ENCODE data around the gene IGFBP6.
"Not testable (repeated sequence)": the region's sequence is repeated elsewhere in the genome, so short reads cannot be mapped to it uniquely, and the experiment has no call there.

The IGFBP6 gene

DNA sequence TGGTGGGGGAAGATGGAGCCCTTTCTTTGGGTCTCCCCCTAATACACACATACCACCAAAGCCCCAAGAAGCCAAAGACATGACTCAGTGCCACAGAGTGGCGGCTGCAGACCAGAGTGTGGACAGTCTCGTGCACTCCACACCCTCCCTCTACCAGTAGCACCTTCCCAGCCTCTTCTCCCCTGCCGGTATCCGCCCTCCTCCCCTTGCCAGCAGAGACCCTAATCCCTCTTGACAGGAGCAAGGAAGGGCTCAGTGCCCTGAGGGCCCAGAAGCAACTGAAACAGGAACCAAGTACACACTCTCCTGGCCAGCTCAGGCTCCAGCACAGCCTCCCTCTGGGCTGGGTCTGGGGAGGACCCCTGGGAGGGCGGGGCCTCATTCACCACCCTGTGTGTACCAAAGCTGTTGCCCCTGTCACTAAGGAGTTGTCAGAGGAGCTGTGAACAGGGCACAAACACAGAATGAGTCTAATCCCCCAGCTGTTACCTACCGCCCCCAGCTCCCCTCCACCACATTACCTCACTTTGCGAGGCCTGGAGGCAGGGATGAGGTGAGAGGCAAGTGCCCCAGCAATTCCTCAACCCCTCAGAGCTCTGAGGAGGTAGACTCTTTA is 26.5 kb upstream of the IGFBP6 start:
- no peak for DNase-seq (ENCODE audit: low read depth in 2 of 2)

DNA sequence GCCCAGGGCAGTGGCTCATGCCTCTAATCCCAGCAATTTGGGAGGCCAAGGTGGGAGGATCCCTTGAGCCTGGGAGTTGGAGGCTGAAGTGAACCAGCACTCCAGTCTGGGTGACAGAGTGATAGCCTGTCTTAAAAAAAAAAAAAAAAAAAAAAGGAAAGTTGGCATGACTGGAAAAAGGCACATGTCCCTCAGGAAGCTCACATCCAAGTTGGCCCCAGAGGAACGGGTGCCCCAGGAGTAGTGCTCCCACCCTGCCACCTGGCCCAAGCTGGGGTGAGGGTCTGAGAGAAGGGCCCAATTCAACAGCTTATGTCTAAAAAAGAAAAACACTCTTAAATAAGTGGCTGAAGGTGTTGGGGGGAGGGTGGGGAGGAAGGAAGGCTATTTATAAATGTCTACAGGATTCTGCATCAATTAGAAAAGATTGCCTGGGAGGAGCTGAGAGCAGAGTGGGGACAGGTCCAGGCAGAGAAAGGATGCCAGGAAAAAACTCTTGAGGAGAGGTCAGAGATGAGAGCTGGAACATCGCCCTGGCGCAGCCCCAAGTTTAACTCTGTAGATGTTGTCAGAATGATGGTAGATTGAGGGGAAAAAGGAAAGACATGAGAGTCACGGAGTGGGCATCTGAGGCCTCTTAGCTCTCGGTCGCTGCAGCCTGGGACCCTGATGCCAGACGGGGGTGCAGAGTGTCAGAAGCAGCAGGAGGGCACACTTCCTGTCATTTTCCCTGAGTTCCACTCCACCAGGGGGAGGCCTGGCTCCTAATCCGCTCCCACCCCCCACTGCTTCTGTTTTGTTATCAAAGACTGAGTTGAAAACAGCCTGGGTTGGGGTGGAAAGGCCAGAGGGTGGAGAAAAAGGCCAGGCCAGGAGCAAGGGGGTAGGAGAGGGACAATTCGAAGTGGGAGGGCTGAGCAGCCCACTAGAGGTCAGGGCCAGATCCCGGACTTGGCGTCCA is 25.6 kb upstream of the IGFBP6 start:
- no peak for DNase-seq (ENCODE audit: low read depth in 2 of 2)

- no peak for DNase-seq (ENCODE audit: low read depth in 2 of 2)
Observed at GRCh38 chr12:53073881-53074280, 23.6 kb upstream of the IGFBP6 start.

DNA sequence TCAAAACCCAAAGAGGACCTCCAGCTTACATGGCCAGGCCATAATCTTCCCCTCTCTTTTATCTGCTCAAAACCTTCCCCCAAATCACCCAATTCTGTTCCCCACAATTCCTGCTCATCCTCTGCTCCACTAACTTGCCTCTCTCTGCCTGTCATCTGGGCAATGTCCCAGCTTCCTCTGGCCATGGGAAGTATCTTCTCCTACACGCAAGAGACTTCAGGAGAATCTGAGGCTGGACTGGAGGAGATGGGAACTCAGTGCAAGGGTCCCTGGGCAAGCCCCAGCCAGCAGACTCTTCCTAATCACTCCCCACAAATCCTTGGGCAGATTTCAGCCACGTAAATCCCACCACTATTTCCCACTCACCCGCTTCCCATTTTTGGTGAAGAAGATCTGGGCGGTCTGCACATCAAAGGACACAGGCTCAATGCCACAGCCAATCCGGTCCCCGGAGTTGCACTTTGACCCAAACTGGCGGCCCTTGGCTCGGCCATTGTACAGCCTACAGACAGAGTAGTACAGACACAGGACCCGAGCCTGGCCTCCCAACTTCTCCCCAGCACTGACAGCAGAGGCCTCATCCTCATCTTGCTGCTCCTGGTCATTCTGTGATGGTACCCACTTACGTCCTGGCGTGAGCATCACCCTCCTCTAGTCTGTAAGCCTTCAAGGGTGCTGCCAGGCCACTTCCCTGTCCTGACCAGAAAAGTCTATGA is 23.0 kb upstream of the IGFBP6 start:
- DNase-seq (ENCODE audit: low read depth in 2 of 2), result no peak

DNA sequence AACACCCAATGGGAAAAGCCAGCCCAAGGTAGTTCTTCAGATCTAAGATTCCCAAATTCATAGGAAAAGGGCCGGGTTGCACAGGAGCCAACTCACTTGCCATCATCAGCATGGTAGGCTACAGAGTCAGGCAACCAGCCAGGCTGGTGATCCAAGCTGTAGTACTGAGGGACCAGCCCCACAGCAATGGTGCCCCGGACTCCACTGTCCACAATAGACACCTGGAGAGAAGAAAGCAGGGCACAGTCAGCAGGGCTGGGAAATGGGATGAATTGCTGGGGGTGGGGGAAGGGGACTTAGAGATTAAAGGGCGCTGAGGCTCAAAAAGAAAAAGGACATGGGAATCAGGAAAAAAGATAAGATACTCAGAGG is 22.5 kb upstream of the IGFBP6 start:
- DNase-seq (ENCODE audit: low read depth in 2 of 2), result no peak

DNA sequence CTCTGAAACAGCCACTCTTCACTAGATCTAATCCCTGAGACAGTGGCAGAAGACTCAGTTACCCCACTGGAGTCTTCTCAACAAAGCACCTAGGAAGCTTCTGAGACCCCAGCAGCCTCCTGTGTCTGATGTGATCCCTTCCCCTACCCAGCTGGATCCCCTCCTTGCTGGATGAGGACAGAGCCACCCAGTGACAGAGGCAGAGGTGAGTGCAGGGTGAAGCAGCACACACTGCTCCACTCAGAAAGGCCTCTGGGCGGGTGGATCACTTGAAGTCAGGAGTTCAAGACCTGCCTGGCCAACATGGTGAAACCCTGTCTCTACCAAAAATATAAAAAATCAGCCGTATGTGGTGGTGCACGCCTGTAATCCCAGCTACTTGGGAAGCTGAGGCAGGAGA is 21.0 kb upstream of the IGFBP6 start:
- DNase-seq (ENCODE audit: low read depth in 2 of 2), result no peak

DNA sequence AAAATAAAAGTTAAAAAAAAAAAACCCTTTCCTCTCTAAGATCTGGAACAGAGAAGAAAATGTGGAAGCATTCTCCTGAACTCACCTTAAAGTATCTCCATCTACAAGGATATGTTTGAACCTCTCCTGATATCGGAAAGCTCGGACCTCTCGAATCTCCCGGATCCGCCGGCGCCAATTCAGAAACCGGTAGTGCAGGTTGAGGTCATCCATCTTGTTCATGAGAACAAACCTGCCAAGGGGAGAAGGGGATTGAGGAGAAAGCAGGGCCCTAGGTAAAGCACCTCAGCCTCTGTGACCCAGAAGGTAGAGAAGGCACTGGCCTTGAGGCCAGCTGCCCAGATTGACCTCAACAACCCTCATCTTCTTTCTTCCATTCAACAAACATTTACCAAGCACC is 20.4 kb upstream of the IGFBP6 start:
- no peak for DNase-seq (ENCODE audit: low read depth in 2 of 2)

- DNase-seq (ENCODE audit: low read depth in 2 of 2), result no peak
Observed at GRCh38 chr12:53078425-53079225, 18.8 kb upstream of the IGFBP6 start.

- DNase-seq (ENCODE audit: low read depth in 2 of 2), result peak; percentile 93 to 95
Observed at GRCh38 chr12:53079226-53080117, 18.0 kb upstream of the IGFBP6 start, which contains the start of gene SPRYD3. TSS of gene SPRYD3 (minus strand) at chr12:53079390. CDS start at chr12:53079333, 57 bp downstream.

DNA sequence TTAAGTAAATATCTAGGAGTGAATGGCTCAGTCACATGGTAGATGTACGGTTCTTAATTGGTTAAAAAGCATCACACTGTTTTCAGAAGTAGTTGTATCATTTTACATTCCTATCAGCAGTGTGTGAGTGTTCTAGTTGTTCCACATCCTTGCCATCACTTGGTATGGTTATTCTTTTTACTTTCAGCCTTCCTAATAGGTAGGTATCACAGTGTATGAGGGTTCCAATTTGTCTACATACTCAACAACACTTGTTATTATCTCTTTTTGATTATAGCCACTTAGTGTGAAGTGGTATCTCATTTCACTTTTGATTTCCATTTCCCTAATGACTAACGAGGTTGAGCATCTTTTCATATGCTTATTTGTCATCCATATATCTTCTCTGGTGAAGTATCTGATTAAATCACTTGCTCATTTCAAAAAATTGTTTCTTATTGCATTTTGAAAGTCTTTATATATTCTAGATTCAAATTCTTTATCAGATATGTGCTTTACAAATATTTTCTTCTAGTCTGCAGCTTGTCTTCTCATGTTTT is 14.8 kb upstream of the IGFBP6 start:
- no peak for DNase-seq (ENCODE audit: low read depth in 2 of 2)

DNA sequence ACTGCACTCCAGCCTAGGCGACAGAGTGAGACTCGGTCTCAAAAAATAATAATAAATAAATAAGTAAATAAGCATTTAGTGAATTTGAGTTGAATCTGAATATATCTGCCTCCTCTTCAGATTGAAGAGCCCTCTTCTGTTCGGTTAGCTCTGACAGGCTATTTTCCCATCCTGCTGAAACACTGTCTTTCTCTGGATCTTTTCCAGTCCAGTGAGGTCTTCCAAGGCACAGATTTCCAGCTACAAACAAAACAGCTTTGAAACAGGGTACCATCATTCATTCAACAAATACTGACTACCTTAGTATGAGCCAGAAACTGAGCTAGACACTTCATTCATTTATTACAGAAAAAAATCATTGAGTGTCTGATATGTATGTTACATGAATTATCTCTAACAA is 11.1 kb upstream of the IGFBP6 start:
- no peak for DNase-seq (ENCODE audit: low read depth in 2 of 2)

- DNase-seq (ENCODE audit: low read depth in 2 of 2), result no peak
Observed at GRCh38 chr12:53090105-53090504, 7.4 kb upstream of the IGFBP6 start.

GRCh38 chr12:53090554-53090953 is 6.9 kb upstream of the IGFBP6 start:
- no peak for DNase-seq (ENCODE audit: low read depth in 2 of 2)

- DNase-seq (ENCODE audit: low read depth in 2 of 2), result no peak
Observed at GRCh38 chr12:53091756-53092155, 5.7 kb upstream of the IGFBP6 start.

DNA sequence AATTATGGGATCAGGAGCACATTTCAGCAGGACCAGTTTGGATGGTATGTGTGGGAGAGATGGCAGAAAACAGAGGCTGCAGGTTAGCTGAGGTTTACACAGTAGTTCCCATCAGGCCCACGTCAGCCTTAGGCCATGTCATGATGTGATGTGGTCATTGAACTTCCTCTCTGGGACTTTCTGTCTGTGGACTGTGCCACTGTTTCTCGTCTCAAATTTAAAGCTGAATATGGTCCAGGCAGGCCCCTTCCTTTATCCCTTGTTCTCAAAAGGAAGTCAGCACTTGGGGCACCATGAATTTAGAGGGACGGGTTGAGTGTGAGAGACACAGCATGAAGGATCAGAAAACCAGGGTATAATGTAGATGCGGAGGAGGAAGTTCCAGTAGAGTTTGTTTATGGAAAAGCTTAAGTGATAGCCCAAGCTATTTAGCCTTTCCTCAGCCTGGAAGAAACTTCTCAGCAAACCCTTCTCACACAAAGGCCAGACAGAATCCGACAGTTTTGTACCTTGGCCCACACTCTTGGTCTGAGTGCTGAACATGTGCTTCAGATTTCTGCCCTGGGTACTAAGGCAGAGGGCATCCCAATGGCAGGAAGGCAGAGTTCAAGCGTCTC is 3.6 kb upstream of the IGFBP6 start:
- no peak for DNase-seq (ENCODE audit: low read depth in 2 of 2)

DNA sequence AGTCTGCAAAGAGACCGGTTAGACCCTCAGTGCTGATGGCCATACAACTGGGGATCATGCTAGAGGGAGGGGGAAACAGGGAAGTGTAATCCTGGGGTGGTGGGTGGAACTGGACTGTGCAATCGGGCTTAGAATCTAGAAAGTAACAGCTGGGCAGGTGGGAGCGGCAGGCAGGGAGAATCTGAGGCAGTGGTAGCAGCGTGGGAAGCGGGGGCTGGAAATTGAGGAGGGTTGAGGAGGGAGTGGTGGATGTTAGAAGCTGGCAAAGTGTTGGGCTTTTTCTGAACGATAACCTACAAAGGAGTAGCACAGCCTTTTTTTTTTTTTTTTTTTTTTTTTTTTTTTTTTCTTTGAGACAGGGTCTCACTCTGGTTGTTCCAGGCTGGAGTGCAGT is 3.1 kb upstream of the IGFBP6 start:
- DNase-seq (ENCODE audit: low read depth in 2 of 2), result no peak

DNA sequence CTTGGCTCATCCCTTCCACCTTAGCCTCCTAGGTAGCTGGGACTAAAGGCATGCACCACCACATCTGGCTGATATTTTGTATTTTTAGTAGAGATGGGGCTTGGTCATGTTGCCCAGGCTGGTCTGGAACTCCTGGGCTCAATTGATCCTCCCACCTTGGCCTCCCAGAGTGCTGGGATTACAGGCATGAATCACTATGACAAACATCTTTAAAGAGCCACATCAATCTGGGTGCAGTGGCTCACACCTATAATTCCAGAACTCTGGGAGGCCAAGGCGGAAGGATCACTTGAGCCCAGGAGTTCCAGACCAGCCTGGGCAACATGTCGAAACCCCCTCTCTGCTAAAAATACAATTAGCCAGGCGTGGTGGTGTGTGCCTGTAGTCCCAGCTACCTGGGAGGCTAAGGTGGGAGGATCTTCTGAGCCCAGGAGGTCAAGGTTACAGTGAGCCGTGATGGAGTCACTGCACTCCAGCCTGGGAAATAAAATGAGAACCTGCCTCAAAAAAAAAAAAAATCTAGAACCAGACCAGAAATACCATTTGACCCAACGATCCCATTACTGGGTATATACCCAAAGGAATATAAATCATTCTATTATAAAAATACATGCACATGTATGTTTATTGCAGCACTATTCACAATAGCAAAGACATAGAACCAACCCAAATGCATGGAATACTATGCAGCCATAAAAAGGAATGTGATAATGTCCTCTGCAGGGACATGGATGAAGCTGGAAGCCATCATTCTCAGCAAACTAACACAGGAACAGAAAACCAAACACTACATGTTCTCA is 2.5 kb upstream of the IGFBP6 start:
- not testable (repeated sequence) for DNase-seq (ENCODE audit: low read depth in 2 of 2)

DNA sequence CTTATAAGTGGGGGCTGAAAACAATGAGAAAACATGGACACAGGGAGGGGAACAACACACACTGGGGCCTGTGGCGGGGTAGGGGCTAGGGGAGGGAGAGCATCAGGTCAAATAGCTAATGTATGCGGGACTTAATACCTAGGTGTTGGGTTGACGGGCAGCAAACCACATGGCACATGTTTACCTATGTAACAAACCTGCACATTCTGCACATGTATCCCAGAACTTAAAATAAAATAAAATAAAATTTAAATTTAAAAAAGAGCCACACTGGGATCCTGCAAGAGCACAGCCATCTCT is 1.9 kb upstream of the IGFBP6 start:
- DNase-seq (ENCODE audit: low read depth in 2 of 2), result not testable (repeated sequence)

DNA sequence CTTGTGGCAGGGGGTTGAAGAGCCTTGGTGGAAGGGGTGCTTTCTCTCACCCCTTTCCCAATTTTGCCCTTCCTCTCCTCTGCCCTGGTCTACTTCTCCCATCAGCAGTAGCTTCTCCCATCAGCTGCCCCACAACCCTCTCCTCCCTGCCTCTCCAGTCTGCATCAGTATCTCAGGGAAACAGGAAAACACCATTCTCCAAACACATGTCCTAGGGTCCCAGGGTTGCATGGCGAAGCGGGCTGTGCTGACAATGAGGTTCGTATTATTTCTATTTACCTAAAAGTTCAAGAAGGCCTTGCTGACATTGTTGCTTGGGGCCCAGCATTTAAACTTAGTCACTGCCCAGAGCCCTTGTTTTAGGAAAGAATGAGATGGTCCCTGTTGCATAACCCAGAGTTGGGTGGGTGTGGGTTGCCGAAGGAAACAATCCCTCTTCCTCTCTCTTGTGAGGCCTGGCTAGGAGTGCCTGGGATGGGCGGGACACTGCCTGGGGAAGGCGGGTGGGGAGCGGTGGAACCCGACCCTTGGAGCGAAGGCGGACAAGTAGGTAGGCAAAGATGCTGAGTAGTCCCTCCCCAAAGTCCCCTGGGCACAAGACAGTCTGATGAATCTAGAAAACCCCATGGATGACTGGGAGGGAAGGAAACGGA is 1.3 kb upstream of the IGFBP6 start:
- no peak for DNase-seq (ENCODE audit: low read depth in 2 of 2)

All from stimulated activated CD4-positive, alpha-beta T cell treated with anti-CD3 and anti-CD28 coated beads, Interleukin-12 subunit alpha, Interleukin-12 subunit beta, amount 100 ng/mL, for 24 hours (primary cell).